SK-N-SH treated with all-trans-retinoic acid at 6 μM for 48 hours (cell line): ENCODE data around the gene KCNMA1.

ENCODE experiments used
- BACH2 ChIP-seq: fragments of 250-450 bp; sonication (Bioruptor Pico); IDR thresholded peaks from 2 replicates; pipeline ENCODE4 v1.9.0; 2021; ENCODE audit warnings: mild to moderate bottlenecking, borderline replicate concordance
- ISL1 ChIP-seq: fragments of 250-450 bp; sonication (Bioruptor Pico); IDR thresholded peaks from 2 replicates; pipeline ENCODE4 v2.1.2; 2022; ENCODE audit warnings: mild to moderate bottlenecking, moderate library complexity
- PPARA ChIP-seq: fragments of 250-450 bp; sonication (Bioruptor Pico); IDR thresholded peaks from 2 replicates; pipeline ENCODE4 v1.5.0; 2020; ENCODE audit warnings: mild to moderate bottlenecking, borderline replicate concordance
- TOX ChIP-seq: fragments of 250-450 bp; sonication (Bioruptor Pico); IDR thresholded peaks from 2 replicates; pipeline ENCODE4 v1.8.0; 2021; ENCODE audit warnings: mild to moderate bottlenecking, moderate library complexity, borderline replicate concordance
- TF ChIP-seq, protein P1 (sequence below): fragments of 250-450 bp; sonication (Bioruptor Pico); IDR thresholded peaks from 2 replicates; pipeline ENCODE4 v1.8.0; 2021; ENCODE audit warnings: low read depth, mild to moderate bottlenecking, moderate library complexity, borderline replicate concordance

DNA sequence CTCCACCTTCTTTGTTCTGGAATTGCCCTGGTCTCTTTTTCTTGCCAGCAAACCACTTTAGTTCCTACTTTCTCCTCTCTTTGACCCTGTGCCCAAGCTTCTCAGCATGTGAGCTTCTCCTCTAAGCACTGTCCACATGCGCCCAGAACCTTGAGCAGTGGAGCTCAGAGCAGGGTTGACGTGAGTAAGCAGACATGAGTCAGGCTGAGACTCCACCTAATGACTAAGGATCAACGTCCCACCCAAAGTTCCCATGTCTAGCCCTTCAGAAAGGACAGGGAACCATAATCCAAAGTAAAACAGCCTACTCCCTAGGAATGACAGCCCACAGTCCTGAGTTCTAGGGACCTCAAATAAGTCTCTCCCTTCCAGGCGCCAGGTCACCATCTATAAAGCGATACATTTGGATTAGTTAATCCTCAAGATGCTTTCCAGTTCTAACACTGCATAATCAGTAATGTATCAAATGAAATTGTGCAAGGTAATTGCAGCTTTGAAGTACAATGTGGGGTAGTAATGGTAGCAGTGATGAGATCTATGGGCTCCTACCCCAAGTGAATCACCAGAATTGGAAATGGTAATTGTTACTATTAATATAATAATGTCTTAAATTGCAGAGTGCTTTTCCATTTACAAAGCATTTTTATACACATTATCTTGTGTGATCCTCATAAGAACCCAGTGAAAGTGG lies 44.5 kb downstream of the KCNMA1 start:
- no peak for TF ChIP-seq TOX (CRISPR knock-in tag)
- TF ChIP-seq, protein P1, sequence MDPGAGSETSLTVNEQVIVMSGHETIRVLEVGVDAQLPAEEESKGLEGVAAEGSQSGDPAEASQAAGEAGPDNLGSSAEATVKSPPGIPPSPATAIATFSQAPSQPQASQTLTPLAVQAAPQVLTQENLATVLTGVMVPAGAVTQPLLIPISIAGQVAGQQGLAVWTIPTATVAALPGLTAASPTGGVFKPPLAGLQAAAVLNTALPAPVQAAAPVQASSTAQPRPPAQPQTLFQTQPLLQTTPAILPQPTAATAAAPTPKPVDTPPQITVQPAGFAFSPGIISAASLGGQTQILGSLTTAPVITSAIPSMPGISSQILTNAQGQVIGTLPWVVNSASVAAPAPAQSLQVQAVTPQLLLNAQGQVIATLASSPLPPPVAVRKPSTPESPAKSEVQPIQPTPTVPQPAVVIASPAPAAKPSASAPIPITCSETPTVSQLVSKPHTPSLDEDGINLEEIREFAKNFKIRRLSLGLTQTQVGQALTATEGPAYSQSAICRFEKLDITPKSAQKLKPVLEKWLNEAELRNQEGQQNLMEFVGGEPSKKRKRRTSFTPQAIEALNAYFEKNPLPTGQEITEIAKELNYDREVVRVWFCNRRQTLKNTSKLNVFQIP (CRISPR knock-in tag), result no peak
- TF ChIP-seq ISL1, result no peak
- no peak for TF ChIP-seq PPARA (CRISPR knock-in tag)
- no peak for TF ChIP-seq BACH2 (CRISPR knock-in tag)
